Skeletal muscle satellite cell (primary cell): Measurements from ENCODE around the gene PEX14.

ENCODE experiments used
- H3K27me3 ChIP-seq: 2 replicates; pipeline ENCODE4 v1.7.0; 2013; ENCODE audit warnings: low read length; ENCODE audit not compliant: control insufficient read depth, insufficient read depth
- H3K36me3 ChIP-seq: 2 replicates; pipeline ENCODE4 v1.7.0; 2013; ENCODE audit warnings: mild to moderate bottlenecking, control low read depth, low read length; ENCODE audit not compliant: insufficient read depth
- H3K4me1 ChIP-seq: 2 replicates; pipeline ENCODE4 v1.7.0; 2013; ENCODE audit warnings: low read length; ENCODE audit not compliant: control insufficient read depth, insufficient read depth
- H3K4me2 ChIP-seq: 2 replicates; pipeline ENCODE4 v1.7.0; 2013; ENCODE audit warnings: mild to moderate bottlenecking, low read length
- H3K4me3 ChIP-seq: 2 replicates; pipeline ENCODE4 v1.7.0; 2013; ENCODE audit warnings: low read length
- H3K9ac ChIP-seq: 2 replicates; pipeline ENCODE4 v1.7.0; 2013; ENCODE audit warnings: mild to moderate bottlenecking, low read depth, low read length, moderate library complexity
- H3K9me3 ChIP-seq: replicated peaks from 2 replicates; pipeline ENCODE4 v1.7.0; 2013; ENCODE audit warnings: mild to moderate bottlenecking, control low read depth, low read length

The PEX14 gene

DNA sequence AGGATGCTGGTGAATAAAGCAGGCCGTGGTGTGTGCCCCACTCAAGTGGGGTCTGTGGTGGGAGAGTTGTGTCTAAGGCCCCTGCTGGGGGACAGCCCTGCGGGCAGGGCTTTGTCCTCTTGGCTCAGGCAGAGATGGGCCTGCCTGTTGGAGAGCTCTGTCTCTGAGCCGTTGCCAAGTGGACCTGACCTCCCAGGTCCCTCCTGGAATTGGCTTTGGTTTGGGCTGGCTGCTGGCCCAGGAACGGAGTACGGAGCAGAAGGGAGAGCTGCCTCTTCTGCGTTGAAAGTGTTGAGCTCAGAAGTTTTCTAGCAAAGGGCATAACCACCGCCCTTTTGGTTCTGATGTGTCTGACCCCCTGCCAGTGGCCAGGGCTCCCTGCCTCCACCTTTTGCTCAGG lies 153.9 kb downstream of the PEX14 start:
- Histone ChIP-seq H3K4me1 (no peaks in the 10 kb centered on the region), H3K4me3 (no peak overlapping the region), H3K27me3 (no peaks in the 10 kb centered on the region), H3K4me2 (no peak overlapping the region), H3K36me3 (peaks cover 4% of the 10 kb centered on the region), H3K9ac (no peak overlapping the region), H3K9me3 (no peaks in the 10 kb centered on the region)

DNA sequence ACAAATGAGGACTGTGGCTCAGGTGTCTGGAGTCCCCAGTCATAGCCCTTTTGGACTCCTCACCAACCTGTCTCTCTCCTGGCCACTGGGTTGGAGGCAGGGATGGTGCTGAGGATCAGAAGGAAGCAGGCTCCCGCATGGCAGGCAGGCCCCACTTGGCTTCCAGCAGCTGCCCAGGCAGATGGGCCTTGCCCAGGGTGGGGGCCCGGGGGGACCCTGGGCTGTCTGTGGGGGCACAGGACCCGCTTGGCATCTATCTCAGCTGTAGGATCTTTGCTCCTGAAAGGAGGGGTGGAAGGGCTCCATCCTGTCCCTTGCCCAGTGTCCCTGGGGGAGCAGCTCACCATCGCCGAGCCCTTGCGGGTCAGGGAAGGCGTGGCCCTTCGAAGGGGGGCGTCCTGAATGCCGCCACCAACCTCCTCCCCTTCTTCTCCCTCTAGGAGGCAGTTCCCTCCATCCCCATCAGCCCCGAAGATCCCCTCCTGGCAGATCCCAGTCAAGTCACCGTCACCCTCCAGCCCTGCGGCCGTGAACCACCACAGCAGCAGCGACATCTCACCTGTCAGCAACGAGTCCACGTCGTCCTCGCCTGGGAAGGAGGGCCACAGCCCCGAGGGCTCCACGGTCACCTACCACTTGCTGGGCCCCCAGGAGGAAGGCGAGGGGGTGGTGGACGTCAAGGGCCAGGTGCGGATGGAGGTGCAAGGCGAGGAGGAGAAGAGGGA lies 154.5 kb downstream of the PEX14 start:
- peaks cover 3% of the 10 kb centered on the region for H3K4me1 ChIP-seq
- no peak overlapping the region for H3K4me2 ChIP-seq
- H3K9me3 ChIP-seq, result no peaks in the 10 kb centered on the region
- no peak overlapping the region for H3K9ac ChIP-seq
- peaks cover 2% of the 10 kb centered on the region for H3K36me3 ChIP-seq
- no peaks in the 10 kb centered on the region for H3K27me3 ChIP-seq
- no peak overlapping the region for H3K4me3 ChIP-seq

DNA sequence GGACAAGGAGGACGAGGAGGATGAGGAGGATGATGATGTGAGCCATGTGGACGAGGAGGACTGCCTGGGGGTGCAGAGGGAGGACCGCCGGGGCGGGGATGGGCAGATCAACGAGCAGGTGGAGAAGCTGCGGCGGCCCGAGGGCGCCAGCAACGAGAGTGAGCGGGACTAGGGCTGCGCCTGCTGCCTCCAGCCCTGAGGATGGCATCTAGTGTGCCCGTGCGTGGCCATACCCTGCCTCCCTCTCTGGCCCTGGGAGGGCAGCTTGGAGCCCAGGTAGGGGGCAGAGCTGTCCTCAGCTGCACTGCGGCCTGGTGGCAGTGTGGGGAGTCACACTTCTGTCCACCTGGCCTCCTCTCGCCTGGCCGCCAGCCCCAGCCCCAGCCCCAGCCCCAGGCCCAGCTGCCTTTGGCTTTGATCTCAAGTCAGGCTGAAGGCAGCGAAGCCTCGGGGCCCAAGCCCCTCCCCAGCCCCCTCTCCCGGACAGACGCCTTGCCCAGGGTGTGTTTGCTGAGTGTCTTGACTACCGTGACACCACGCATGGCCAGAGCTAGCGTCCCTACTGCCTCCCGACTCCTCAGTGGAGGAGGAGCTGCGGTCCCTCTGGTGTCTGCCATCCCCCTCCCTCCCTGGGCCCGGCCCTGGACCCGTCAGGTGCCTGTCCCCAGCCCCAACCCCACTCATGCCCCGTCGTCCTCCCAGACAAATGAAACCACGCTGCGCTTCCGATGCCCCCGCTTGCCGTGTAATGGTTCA lies 155.2 kb downstream of the PEX14 start:
- Histone ChIP-seq H3K9me3 (no peaks in the 10 kb centered on the region), H3K27me3 (no peaks in the 10 kb centered on the region), H3K4me1 (peaks cover 10% of the 10 kb centered on the region), H3K4me3 (no peak overlapping the region), H3K4me2 (no peak overlapping the region), H3K36me3 (no peaks in the 10 kb centered on the region), H3K9ac (no peak overlapping the region)

DNA sequence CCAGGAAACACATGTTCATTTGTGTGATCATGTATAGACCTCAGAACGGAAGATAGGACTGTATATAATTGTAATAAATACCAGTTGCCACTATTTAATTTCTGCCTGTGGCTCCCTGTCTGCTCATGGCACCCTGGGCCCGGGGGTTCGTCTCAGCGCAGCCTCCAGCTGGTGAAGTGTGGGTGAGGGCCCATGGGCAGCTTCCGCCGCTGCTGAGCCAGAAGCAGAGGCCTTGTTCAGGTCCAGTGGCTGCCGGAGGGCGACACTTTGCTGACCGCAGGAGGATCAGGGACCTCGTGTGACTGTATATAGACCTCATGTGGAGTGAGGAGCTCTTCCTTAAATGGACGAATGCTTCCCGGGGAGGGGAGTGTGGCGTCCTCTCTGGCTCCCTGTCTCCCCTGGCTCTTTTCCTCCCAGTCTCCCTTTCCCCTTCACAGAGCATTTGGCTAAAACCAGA lies 155.9 kb downstream of the PEX14 start:
- Histone ChIP-seq H3K36me3 (no peaks in the 10 kb centered on the region), H3K4me1 (peaks cover 17% of the 10 kb centered on the region), H3K27me3 (no peaks in the 10 kb centered on the region), H3K4me2 (no peak overlapping the region), H3K9ac (no peak overlapping the region), H3K9me3 (no peaks in the 10 kb centered on the region), H3K4me3 (no peak overlapping the region)

DNA sequence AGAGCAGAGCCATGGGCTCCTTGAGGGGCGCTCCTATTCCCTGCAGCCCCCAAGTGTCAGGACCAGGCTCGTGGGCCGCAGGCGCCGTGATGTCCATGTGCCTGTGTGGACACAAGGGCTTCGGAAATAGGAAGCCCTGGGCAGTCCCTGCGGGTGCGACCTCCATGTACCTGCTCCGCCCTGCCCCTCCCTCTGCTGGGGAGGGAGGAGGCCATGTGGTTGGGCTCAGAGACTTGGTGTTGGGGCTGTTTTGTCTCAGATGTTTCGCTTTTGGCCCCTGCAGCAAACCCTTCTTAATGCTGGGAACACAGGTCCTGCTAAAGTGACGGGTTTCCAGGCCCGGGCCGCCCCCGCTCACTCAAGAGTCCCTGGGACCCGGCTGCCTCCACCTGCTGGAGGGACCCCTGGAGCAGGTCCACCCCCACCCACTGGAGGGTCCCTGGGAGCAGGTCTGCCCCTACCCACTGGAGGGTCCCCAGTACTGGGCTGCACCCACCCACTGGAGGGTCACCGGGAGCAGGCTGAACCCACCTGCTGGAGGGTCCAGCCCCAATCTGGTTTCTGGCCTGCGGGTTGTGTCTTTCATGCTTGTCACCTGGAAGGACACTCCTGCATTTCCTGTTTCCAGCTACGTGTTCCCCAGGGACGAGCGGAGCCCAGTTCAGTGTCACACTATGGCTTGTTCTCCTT lies 156.5 kb downstream of the PEX14 start:
- H3K9me3 ChIP-seq, result no peaks in the 10 kb centered on the region
- no peaks in the 10 kb centered on the region for H3K27me3 ChIP-seq
- H3K9ac ChIP-seq, result no peak overlapping the region
- no peak overlapping the region for H3K4me3 ChIP-seq
- peaks cover 22% of the 10 kb centered on the region for H3K4me1 ChIP-seq
- no peaks in the 10 kb centered on the region for H3K36me3 ChIP-seq
- H3K4me2 ChIP-seq, result no peak overlapping the region

DNA sequence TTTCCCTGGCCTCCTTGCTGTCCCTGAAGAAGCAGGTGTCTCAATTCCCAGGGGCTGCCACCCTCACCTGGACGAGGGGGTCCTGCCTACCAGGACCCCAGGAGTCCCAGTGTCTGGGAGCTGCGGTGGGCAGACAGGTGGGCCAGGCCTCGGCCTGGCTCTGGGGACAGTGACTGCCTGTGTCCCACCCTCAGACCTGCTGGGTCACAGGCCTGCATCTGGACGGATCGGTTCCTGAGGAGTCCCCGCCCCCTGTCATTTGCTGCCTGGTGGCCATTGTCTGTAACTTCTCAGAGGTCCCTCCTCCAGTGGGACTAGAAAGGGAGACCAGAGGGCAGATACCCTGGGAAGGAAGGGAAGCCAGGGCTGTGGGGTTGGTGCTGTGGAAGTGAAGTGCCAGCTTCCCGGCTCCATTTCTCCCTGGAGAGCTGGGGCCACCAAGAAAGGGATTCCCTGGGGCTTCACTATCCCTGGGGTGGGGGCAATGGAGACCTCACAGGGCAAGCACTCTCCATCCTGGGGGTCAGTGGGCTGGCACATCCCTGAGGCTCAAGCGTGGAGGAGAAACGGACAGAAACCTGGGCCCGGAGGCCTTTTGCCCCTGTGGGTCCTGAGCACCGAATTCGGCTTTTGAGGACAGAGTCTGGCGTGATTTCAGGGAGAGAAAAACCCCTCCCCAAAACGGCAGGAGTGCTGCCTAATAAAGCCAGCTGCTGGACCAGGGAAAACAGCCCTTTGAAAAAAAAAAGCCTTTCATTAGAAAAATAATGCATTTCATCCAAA lies 157.3 kb downstream of the PEX14 start:
- Histone ChIP-seq H3K9ac (no peak overlapping the region), H3K4me2 (no peak overlapping the region), H3K4me1 (peaks cover 22% of the 10 kb centered on the region), H3K36me3 (no peaks in the 10 kb centered on the region), H3K27me3 (no peaks in the 10 kb centered on the region), H3K4me3 (no peak overlapping the region), H3K9me3 (no peaks in the 10 kb centered on the region)

DNA sequence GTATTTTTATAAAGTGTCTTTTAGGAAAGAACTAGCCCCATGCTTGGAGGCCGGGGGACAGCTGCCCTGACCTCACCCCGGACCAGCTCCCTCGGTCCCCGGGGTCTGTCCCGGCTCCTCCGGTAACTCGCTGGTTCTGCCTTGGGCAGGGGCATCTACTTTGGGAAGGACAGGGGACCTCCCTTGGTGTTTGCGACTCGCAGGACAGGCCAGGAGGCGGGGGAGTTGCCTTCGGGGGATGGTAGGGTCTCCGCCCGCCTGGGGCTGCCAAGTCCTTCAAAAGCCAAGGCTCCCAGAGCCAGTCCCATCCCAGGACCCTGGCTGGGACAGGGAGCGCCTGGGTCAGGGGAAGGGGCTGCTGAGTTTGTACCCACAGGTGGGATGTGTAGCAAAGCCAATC lies 157.9 kb downstream of the PEX14 start:
- Histone ChIP-seq H3K27me3 (no peaks in the 10 kb centered on the region), H3K4me1 (peaks cover 22% of the 10 kb centered on the region), H3K4me3 (no peak overlapping the region), H3K4me2 (no peak overlapping the region), H3K9me3 (no peaks in the 10 kb centered on the region), H3K36me3 (no peaks in the 10 kb centered on the region), H3K9ac (no peak overlapping the region)

DNA sequence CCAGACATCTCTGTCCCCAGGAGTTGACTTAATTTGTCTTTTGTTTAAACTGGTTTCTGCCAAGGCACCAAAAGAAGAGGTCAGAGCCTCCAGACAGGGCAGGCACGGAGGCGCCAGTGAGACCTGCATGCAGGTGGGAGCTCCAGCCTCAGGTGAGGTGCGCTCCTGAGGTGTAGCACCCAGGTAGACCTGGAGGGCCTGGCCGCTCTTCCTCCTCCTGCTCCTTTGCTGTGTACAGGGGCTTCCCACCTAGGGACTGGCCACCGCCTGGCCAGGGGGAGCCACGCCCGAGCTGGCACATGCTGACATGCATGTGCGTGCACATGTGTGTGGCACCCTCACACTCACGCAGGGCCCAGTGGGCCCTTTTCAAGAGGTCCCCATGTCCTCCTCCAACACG lies 158.7 kb downstream of the PEX14 start:
- Histone ChIP-seq H3K36me3 (no peaks in the 10 kb centered on the region), H3K27me3 (no peaks in the 10 kb centered on the region), H3K9ac (no peak overlapping the region), H3K9me3 (no peaks in the 10 kb centered on the region), H3K4me3 (no peak overlapping the region), H3K4me1 (peaks cover 22% of the 10 kb centered on the region), H3K4me2 (no peak overlapping the region)

DNA sequence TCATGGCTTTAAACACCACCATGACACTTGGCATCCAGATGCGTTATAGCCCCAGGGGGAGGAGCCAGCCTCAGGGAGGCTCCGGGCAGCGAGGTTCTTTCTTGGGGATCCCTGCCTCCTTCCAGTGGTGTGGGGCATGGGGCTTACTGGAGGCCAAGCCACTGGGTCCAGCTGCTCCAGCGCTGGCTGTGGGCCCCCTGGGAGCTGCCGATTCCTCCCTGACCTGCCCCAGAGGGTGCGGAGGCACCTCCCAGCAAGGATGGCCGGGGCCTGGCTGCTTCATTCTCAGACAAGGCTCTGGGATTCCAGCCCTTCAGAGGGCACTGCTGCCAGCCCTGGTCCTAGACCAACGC lies 159.3 kb downstream of the PEX14 start:
- no peak overlapping the region for H3K4me3 ChIP-seq
- no peaks in the 10 kb centered on the region for H3K36me3 ChIP-seq
- H3K4me1 ChIP-seq, result peaks cover 22% of the 10 kb centered on the region
- H3K9ac ChIP-seq, result no peak overlapping the region
- H3K27me3 ChIP-seq, result no peaks in the 10 kb centered on the region
- no peak overlapping the region for H3K4me2 ChIP-seq
- H3K9me3 ChIP-seq, result no peaks in the 10 kb centered on the region

DNA sequence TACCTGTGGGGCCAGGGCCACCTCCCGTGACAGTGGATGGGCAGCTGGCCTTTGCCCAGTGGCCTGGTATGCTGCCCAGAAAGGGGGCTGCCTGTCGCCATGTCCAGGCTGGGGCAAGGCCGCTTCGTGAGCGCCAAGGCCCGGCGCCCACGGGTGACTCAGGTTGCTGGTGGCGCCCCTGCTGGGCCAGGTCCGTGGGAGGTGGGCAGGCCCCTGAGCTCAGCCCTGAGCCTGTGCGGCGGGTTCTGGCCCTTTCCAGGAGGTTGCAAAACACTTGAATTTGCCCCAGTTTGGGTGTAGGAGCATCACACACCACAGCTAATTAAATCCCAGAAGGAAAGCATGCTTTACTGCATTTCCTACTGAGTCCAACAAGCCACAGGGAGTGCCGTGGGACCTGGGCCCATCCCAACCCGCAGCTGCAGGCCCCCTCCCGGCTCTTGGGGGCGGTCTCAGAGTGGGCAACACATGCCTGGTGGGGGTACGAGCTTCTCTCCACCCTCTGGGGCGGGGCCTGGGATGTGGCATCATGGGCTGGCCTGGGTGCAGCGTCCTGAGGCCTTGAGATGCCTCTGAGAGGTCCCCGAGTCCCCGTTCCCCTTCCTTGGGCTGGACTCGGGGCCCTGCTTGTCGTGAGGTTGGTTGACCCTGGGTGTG lies 159.8 kb downstream of the PEX14 start:
- Histone ChIP-seq H3K4me2 (peak overlapping the region; percentile 19), H3K4me1 (peaks cover 22% of the 10 kb centered on the region), H3K9me3 (no peaks in the 10 kb centered on the region), H3K4me3 (no peak overlapping the region), H3K27me3 (no peaks in the 10 kb centered on the region), H3K9ac (no peak overlapping the region), H3K36me3 (no peaks in the 10 kb centered on the region)
